ENCODE measurements around the gene C1QTNF9B. TPM values are rescaled to one million over a fixed set of nuclear protein-coding genes. Genes with fewer than 3 reads are reported as not detected.
"Not testable (repeated sequence)": the region's sequence is repeated elsewhere in the genome, so short reads cannot be mapped to it uniquely, and the experiment has no call there.

C1QTNF9B gene
- total RNA-seq, 1 experiment from 2014 or later = not detected

DNA sequence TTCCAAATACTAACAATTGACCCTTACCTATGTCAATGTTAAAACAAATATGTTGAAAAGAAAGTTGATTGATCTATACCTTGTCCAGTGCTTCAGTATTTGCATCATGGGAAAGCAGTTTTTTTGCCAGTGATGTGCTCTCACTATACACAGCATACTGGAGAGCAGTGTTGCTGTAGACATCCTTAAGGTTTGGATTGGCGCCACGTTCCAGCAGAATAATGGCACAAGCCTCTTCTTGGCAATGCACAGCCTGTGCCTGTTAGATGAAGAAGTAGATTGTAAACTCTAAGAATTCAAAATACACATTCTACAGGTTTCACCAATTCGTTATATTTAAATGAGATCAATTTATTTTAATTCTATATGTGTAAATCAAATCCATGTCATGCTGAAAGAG is 43.9 kb upstream of the C1QTNF9B start:
- POLR2A ChIA-PET (ENCODE audit: unreplicated experiment) = no interaction called here
- H3K4me3 ChIP-seq = no peak overlapping the region
- H3K79me2 ChIP-seq (ENCODE audit: low read depth) = no peaks in the 10 kb centered on the region
- no peaks in the 10 kb centered on the region for H3K9me2 ChIP-seq (ENCODE audit: insufficient read depth)
- no peak overlapping the region for H3K4me2 ChIP-seq
- H3F3A ChIP-seq (ENCODE audit: insufficient read depth, low read depth) = no peaks in the 10 kb centered on the region
- DNase-seq = no peak
- no peaks in the 10 kb centered on the region; the same call in 1 of the 2 replicates for H3K9me3 ChIP-seq (ENCODE audit: insufficient read depth, low read depth)
- no peaks in the 10 kb centered on the region for H3K27me3 ChIP-seq (ENCODE audit: insufficient read depth, low read depth)
- intact Hi-C loops (cut with micrococcal nuclease; ENCODE audit: unreplicated experiment) = no loop called here
- H3K4me1 ChIP-seq (replicated peaks; ENCODE audit: insufficient read depth) = no peaks in the 10 kb centered on the region
- H3K36me3 ChIP-seq (ENCODE audit: low read depth) = no peaks in the 10 kb centered on the region
- H3K27ac ChIP-seq = no peak overlapping the region
- no TSS peak for BruUV-seq (replicated peaks)
- no peaks in the 10 kb centered on the region for H4K20me1 ChIP-seq (ENCODE audit: insufficient read depth)
- CTCF ChIA-PET = no interaction called here
- TF ChIP-seq, protein P1, sequence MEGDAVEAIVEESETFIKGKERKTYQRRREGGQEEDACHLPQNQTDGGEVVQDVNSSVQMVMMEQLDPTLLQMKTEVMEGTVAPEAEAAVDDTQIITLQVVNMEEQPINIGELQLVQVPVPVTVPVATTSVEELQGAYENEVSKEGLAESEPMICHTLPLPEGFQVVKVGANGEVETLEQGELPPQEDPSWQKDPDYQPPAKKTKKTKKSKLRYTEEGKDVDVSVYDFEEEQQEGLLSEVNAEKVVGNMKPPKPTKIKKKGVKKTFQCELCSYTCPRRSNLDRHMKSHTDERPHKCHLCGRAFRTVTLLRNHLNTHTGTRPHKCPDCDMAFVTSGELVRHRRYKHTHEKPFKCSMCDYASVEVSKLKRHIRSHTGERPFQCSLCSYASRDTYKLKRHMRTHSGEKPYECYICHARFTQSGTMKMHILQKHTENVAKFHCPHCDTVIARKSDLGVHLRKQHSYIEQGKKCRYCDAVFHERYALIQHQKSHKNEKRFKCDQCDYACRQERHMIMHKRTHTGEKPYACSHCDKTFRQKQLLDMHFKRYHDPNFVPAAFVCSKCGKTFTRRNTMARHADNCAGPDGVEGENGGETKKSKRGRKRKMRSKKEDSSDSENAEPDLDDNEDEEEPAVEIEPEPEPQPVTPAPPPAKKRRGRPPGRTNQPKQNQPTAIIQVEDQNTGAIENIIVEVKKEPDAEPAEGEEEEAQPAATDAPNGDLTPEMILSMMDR (conservative IDR thresholded peaks at IDR 0.05) = no peak
- no peak for TF ChIP-seq EZH2 (IDR thresholded peaks at IDR 0.05; ENCODE audit: low read depth)
- H2AFZ ChIP-seq = no peak overlapping the region

DNA sequence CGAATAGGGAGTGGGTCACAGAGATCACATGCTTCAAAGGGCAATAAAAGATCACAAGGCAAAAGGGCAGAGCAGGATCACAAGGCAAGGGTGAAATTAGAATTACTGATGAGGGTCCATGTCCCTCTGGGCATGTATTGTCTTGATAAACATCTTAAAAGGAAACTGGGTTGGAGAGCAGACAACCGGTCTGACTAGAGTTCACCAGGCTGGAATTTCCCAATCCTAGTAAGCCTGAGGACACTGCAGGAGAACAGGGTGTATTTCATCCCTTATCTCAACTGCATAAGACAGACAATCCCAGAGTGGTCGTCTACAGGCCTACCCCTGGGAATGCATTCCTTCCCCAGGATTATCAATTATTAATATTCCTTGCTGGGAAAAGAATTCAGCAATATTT is 42.4 kb upstream of the C1QTNF9B start:
- H3K79me2 ChIP-seq (ENCODE audit: low read depth); POLR2A ChIA-PET (ENCODE audit: unreplicated experiment); intact Hi-C loops (cut with micrococcal nuclease; ENCODE audit: unreplicated experiment); H3K4me2 ChIP-seq; BruUV-seq (replicated peaks); H3F3A ChIP-seq (ENCODE audit: insufficient read depth, low read depth); DNase-seq; H3K27me3 ChIP-seq (ENCODE audit: insufficient read depth, low read depth); H3K4me1 ChIP-seq (replicated peaks; ENCODE audit: insufficient read depth); H2AFZ ChIP-seq; H3K36me3 ChIP-seq (ENCODE audit: low read depth); H4K20me1 ChIP-seq (ENCODE audit: insufficient read depth); CTCF ChIA-PET; H3K27ac ChIP-seq; H3K9me3 ChIP-seq (ENCODE audit: insufficient read depth, low read depth); H3K9me2 ChIP-seq (ENCODE audit: insufficient read depth); H3K4me3 ChIP-seq: not testable (repeated sequence)

DNA sequence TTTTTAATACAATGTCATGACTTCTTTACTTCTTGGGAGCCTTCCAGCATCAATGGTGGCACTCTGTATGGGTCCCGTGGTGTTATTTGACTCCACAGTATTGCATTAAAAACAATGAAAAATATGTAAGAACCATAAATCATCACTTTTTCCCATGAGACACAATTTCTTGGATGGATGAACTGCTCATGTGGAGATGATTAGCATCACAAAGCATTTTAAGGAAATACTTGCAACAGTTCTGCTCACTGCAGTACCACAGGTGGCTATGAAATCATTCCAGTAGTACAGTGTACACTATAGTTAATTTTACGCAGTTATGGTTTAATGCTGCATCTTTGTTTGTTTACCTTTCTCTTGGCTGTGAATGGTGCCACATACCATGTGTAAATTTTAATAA is 37.2 kb upstream of the C1QTNF9B start:
- BruUV-seq (replicated peaks) = no TSS peak
- Histone ChIP-seq H4K20me1 (ENCODE audit: insufficient read depth) (no peaks in the 10 kb centered on the region), H3K4me1 (replicated peaks; ENCODE audit: insufficient read depth) (no peaks in the 10 kb centered on the region), H2AFZ (no peak overlapping the region), H3K9me2 (ENCODE audit: insufficient read depth) (no peaks in the 10 kb centered on the region), H3K9me3 (ENCODE audit: insufficient read depth, low read depth) (no peaks in the 10 kb centered on the region; the same call in 1 of the 2 replicates), H3K27ac (no peak overlapping the region), H3K4me2 (no peak overlapping the region), H3K36me3 (ENCODE audit: low read depth) (no peaks in the 10 kb centered on the region), H3K79me2 (ENCODE audit: low read depth) (no peaks in the 10 kb centered on the region), H3F3A (ENCODE audit: insufficient read depth, low read depth) (no peaks in the 10 kb centered on the region), H3K4me3 (no peak overlapping the region), H3K27me3 (ENCODE audit: insufficient read depth, low read depth) (no peaks in the 10 kb centered on the region)
- POLR2A ChIA-PET (ENCODE audit: unreplicated experiment) = no interaction called here
- no peak for DNase-seq
- no peak for TF ChIP-seq EZH2 (IDR thresholded peaks at IDR 0.05; ENCODE audit: low read depth)
- TF ChIP-seq, protein P1 (conservative IDR thresholded peaks at IDR 0.05) = no peak
- CTCF ChIA-PET = no interaction called here
- intact Hi-C loops (cut with micrococcal nuclease; ENCODE audit: unreplicated experiment) = no loop called here

DNA sequence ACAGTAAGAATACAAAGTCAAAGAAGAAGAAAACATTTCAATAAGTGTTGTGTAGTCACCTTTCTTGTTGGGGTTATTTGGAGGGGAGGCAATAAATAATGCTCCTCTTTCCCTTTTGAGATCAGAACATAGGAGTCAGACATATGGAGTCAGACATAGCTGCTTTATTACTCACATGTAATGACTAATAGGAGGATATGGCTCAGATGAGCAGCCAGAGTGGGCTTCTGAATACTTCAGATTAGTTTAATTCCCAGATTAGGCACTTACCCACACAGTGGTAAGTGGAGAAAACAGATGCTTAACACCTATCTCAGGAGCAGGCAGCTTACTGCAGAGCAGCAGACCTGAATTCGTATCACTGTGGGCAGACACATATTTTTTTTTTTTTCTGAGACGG is 31.7 kb upstream of the C1QTNF9B start:
- BruUV-seq (replicated peaks) = no TSS peak
- H3K4me3 ChIP-seq = no peak overlapping the region
- H2AFZ ChIP-seq = no peak overlapping the region
- POLR2A ChIA-PET (ENCODE audit: unreplicated experiment) = no interaction called here
- no peaks in the 10 kb centered on the region for H3K9me2 ChIP-seq (ENCODE audit: insufficient read depth)
- no peaks in the 10 kb centered on the region for H4K20me1 ChIP-seq (ENCODE audit: insufficient read depth)
- CTCF ChIA-PET = no interaction called here
- H3K79me2 ChIP-seq (ENCODE audit: low read depth) = no peaks in the 10 kb centered on the region
- TF ChIP-seq, protein P1 (conservative IDR thresholded peaks at IDR 0.05) = no peak
- no peaks in the 10 kb centered on the region for H3K36me3 ChIP-seq (ENCODE audit: low read depth)
- DNase-seq = no peak
- no peak overlapping the region for H3K27ac ChIP-seq
- H3K9me3 ChIP-seq (ENCODE audit: insufficient read depth, low read depth) = no peaks in the 10 kb centered on the region; the same call in 1 of the 2 replicates
- no peak overlapping the region for H3K4me2 ChIP-seq
- no peaks in the 10 kb centered on the region for H3F3A ChIP-seq (ENCODE audit: insufficient read depth, low read depth)
- no peaks in the 10 kb centered on the region for H3K27me3 ChIP-seq (ENCODE audit: insufficient read depth, low read depth)
- no peaks in the 10 kb centered on the region for H3K4me1 ChIP-seq (replicated peaks; ENCODE audit: insufficient read depth)
- intact Hi-C loops (cut with micrococcal nuclease; ENCODE audit: unreplicated experiment) = no loop called here

Measured in PC-9 (cell line).